ENCODE results near the gene CHGA.

GRCh38 chr14:92954933-92955332 is 32.0 kb downstream of the CHGA start:
- TF ChIP-seq, protein P1, sequence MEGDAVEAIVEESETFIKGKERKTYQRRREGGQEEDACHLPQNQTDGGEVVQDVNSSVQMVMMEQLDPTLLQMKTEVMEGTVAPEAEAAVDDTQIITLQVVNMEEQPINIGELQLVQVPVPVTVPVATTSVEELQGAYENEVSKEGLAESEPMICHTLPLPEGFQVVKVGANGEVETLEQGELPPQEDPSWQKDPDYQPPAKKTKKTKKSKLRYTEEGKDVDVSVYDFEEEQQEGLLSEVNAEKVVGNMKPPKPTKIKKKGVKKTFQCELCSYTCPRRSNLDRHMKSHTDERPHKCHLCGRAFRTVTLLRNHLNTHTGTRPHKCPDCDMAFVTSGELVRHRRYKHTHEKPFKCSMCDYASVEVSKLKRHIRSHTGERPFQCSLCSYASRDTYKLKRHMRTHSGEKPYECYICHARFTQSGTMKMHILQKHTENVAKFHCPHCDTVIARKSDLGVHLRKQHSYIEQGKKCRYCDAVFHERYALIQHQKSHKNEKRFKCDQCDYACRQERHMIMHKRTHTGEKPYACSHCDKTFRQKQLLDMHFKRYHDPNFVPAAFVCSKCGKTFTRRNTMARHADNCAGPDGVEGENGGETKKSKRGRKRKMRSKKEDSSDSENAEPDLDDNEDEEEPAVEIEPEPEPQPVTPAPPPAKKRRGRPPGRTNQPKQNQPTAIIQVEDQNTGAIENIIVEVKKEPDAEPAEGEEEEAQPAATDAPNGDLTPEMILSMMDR (IDR thresholded peaks at IDR 0.05) = no peak
- TF ChIP-seq POLR2A (IDR thresholded peaks at IDR 0.05) = no peak
